Esophagus squamous epithelium (tissue), 4 donors: ENCODE measurements around the gene TRIM37.

Experiments used
- POLR2A ChIP-seq, 4 donors: fragments of 450-650 bp; IDR thresholded peaks; one replicate each; pipeline ENCODE4 v1.6.1; 2017; ENCODE audit warnings: antibody characterized with exemption in 4 of 4, mild to moderate bottlenecking in 4 of 4, moderate library complexity in 3 of 4
- TF ChIP-seq, protein P1 (sequence below), 6 experiments: fragments of 450-650 bp in 4 of 6; fragments of 200-600 bp in 2 of 6; sonication (generic) in 2 of 6; IDR thresholded peaks; one replicate each; pipeline ENCODE4 v1.5.1; 2016 to 2019; ENCODE audit warnings: antibody characterized with exemption in 6 of 6, mild to moderate bottlenecking in 4 of 6, moderate library complexity in 4 of 6

- TF ChIP-seq, protein P1, sequence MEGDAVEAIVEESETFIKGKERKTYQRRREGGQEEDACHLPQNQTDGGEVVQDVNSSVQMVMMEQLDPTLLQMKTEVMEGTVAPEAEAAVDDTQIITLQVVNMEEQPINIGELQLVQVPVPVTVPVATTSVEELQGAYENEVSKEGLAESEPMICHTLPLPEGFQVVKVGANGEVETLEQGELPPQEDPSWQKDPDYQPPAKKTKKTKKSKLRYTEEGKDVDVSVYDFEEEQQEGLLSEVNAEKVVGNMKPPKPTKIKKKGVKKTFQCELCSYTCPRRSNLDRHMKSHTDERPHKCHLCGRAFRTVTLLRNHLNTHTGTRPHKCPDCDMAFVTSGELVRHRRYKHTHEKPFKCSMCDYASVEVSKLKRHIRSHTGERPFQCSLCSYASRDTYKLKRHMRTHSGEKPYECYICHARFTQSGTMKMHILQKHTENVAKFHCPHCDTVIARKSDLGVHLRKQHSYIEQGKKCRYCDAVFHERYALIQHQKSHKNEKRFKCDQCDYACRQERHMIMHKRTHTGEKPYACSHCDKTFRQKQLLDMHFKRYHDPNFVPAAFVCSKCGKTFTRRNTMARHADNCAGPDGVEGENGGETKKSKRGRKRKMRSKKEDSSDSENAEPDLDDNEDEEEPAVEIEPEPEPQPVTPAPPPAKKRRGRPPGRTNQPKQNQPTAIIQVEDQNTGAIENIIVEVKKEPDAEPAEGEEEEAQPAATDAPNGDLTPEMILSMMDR (IDR thresholded peaks at IDR 0.05), result no peak
- TF ChIP-seq POLR2A (IDR thresholded peaks at IDR 0.05), result no peak
Observed at GRCh38 chr17:59001158-59001814, 105.4 kb downstream of the TRIM37 start.
